HG02970 (cell line): ENCODE results near the gene SOX2.

Source experiments
- ATAC-seq: cut with Tn5 transposase; IDR thresholded peaks from one replicate; pipeline ENCODE4 v1.9.1; 2021; ENCODE audit warnings: mild to moderate bottlenecking, moderate library complexity, moderate number of reproducible peaks; ENCODE audit not compliant: unreplicated experiment, low FRiP score

SOX2 gene

GRCh38 chr3:181703601-181704420 lies 7.9 kb upstream of the SOX2 start:
- no peak for ATAC-seq

DNA sequence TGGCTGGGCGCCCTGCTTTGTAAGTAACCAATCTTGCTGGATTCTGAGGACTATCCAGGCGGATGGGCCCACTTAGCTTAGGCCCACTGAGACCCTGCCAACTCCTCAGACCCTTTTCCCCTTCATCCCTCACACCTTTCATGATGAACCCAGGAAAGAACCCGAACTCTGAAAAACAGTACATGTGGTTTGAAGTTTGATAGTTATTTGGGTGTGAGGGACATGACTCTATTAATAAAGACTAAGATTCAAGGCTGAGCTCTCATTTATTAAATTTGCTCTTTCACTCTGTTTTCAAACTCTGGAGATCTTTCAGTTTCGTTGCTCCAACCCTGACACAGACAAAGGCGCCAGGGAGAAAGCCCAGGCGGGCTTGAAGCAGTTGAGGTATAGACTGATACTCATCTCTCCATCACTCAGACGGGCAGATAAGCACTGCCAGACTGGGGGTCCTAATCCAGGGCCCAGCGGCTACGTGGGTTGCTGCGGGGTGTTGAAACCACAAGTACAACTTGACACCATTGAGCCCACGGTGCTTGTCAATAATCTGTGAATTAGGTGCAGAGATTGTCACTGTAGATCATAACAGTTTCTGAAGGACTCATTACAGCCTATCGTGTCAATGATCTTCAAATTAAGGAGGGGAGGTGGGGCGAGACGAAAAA lies 7.2 kb upstream of the SOX2 start:
- no peak for ATAC-seq

GRCh38 chr3:181705086-181705480 lies 6.6 kb upstream of the SOX2 start:
- no peak for ATAC-seq

GRCh38 chr3:181707980-181708379 lies 3.7 kb upstream of the SOX2 start:
- no peak for ATAC-seq

GRCh38 chr3:181709537-181710279 lies 2.0 kb upstream of the SOX2 start:
- ATAC-seq, result no peak

GRCh38 chr3:181710345-181711291 lies 1.1 kb upstream of the SOX2 start:
- no peak for ATAC-seq

- ATAC-seq, result no peak
These were observed 464 bp downstream of the SOX2 start for GRCh38 chr3:181712226-181712552.

GRCh38 chr3:181712553-181713279 lies 991 bp downstream of the SOX2 start:
- ATAC-seq, result no peak

DNA sequence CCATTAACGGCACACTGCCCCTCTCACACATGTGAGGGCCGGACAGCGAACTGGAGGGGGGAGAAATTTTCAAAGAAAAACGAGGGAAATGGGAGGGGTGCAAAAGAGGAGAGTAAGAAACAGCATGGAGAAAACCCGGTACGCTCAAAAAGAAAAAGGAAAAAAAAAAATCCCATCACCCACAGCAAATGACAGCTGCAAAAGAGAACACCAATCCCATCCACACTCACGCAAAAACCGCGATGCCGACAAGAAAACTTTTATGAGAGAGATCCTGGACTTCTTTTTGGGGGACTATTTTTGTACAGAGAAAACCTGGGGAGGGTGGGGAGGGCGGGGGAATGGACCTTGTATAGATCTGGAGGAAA lies 1.5 kb downstream of the SOX2 start:
- ATAC-seq, result no peak

GRCh38 chr3:181713676-181714612 lies 2.2 kb downstream of the SOX2 start:
- no peak for ATAC-seq

DNA sequence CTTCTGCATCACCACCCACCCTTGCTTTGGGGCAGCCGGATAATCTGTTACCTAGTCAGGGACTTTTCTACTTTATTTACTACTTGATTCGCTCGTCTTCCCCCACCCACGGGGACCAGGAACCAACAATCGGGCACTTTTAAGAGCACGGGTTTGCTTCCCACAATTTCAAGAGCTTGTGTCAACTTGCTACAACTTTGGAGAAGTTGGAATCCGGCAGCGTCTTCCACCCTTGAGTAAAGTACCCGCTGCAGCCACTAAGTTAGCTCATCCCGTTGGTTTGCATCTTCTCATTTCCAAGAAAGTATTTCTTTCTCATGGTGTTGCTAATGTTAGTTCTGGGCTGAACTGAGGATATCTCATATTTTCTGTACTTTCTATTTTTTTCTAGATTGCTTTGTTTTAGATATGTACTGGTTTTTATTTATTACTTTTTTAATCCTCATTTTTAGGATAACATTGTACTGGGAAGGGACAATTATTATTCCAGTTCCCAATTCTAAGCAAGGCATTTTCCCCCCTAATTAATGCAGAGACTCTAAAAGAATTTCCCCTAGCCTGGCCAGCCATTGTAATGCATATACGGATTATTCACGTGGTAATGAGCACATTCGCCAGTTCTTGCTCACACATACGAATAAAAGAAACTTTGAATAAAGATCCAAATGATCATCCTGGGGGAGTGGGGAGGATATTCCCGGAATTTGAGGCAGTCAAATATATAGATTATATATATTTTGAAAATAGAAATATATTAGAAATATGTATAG lies 4.0 kb downstream of the SOX2 start:
- ATAC-seq, result no peak

GRCh38 chr3:181716966-181717365 lies 5.2 kb downstream of the SOX2 start:
- ATAC-seq, result no peak

DNA sequence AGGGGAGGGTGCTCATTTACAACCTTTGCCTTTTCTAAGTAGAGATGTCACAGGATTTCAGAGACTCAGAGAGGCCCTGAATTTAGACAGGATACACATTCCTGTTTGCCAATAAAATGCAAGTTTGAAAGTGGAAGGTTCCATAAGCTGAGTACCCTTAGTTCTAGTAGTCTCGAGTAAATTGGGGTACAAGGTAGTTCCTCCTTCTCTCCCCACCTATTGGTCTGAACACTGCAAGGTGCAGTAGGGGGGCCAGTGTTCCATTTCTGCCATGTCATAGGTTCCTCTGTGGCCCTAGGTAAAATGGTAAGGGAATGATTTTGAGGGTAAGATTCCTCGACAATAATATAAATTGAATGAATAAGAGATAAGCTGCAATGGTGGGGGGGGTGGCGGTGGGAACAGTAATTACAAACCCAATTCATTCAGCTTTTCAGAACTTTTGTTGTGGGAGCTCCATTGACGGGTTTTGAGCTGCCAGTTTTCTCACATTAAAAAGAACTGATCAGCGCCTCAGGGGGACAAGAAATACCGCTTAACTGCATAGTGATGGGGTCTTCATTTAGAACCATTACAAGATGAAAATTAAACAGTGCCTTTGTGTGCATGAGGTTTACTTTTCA lies 5.9 kb downstream of the SOX2 start:
- no peak for ATAC-seq

DNA sequence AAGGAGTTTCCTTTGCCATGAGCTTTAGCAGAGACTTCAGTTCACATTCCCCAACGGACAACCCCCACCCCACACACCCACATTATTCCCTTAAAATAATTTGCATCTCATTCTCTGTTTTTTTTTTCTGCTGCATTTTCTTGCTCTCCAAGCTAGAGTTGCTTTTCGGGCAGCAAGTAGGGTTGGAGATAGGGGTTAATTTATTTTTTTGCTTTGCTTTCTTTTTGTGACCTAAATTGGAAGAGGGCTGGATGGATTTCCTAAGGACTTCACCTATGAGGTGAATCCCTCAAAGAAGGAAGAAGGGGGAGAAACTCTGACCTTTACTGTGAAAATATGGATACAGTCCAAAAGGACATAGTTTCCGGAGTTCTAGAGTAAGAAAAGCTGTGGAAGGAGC lies 6.6 kb downstream of the SOX2 start:
- ATAC-seq, result no peak

DNA sequence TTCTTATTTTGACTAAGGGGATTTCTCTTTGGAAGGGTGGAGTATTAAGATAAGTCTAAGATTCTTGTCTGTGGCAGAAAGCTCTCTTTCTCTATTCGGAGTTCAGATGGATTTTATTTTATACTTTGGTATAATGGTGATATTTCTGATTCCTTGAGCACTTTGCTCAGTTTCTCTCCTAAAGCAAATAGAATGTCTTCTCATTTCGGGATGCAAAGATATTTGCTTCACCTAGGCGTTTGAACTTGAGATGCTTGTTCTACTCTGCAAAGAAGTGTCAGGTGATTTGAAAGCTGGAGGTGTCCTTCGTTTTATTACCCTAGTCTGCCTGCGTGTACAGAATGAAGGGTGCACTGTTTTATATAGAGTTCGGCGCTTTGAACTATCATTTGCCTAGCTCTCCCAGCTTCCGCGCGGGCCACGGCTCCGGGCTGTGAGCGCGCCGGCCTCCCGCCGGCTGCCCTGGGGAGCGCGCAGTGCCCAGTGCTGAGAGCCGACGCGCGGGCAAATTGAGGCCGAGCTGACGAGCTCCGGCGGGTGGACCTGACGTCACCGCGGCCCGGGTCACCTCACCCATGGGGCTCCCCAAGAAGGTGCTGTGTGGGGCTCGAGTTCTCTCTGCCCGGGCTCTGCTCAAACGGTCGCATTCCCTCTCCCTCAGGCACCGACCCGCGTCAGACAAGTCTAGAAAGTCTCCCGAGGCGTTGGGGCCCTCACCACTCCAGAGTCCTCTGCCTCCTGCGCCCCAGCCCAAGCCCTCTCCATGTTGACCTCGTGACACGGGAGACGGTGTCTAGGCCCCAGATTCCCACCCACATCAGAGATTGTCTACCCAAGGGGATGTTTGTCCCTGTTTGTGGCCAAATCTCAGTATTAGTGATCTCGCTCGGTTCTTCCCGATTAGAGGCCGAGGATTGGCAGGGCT lies 7.5 kb downstream of the SOX2 start:
- ATAC-seq, result no peak

DNA sequence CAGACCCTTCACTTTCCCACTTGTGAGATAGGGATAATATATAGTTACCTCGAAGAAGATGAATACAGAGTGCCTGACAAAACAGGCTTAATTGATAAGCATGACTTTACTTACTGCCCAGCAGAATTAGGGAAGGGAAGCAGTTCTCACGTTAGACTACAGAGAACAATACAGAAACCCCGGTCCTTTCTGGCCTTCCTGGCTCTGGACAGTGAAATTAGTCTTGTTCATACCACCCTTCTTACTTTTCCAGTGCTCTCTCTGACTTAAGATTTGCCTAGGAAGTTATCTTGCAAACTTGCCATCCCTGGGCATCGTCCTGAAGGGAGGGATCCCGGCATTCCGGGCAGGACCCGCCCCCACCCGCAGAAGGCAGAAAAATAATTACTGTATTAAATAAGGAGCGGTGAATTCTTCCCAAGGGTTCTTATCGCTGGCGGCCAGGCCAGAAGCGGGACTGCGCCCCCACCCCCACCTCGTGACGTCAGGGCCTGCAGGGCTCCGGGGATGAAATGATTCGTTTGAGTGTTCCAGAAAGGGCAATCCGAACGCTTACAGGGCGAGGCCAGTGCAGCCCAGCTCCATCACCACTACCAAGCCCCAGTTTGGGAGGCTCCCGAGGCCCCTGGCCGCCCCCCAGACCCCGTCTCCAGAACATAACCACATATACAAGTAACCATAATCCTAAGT lies 8.4 kb downstream of the SOX2 start:
- ATAC-seq, result no peak
